NCI-H345 treated with DMSO at 0.1 percent for 48 hours (cell line): Measurements from ENCODE around the gene MTA3.
A peak's percentile ranks its signal among the peaks of the same experiment; 100 is the strongest.
"Not testable (repeated sequence)": the region's sequence is repeated elsewhere in the genome, so short reads cannot be mapped to it uniquely, and the experiment has no call there.

ENCODE experiments used
- DNase-seq: peaks from one replicate; lab custom pipeline; 2025; ENCODE audit not compliant: unreplicated experiment; lab: John Stamatoyannopoulos, UW

Gene MTA3

GRCh38 chr2:42566837-42567321, 1.6 kb upstream of the MTA3 start:
- no peak for DNase-seq

DNA sequence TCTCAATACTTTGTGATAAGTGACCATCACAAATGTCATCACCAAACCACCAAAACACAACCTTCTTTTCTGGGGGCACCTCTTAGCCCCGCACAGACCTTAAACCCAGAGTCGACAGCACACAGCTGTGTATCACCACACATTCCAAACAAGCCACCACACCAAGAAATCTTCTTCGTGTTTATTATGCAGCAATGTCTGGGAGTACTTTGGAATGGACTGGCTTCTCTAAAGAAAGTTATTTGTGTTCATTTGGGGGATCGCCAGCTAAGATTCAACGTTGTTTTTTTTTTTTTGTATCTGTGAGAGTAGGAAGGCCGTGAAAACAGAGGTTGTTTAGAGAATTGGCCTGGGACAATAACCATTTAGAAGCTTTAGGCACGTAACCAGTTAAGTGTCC, 1.1 kb upstream of the MTA3 start:
- DNase-seq, result no peak

DNA sequence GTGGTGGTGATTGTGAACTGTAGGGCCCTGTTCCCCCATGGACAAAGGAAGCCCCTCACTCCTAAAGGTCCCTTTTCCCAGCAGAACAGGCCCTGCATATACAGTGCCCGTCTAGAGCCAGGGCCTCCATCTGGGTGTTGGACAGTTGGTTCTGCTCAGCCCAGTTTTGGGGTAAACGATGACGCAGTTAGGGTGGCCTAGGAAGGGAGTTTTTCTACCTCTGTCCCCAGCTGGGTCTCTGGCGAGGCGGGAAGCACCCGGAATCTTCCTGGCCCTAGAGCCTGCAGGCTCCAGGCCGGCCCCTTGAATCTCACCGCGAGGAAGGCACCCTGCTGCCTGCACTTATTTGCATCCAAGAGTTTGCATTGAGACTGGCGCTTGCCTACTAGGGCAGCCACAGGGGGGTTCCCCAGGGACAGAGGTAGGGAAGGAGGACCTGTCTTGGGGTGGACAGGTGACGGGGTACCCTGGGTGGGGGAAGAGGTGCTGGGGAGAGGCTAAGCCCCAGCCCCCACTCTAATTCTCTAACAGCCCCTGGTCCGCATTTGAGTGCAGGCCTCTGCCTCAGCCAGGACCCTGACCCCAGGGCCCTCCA, 529 bp upstream of the MTA3 start:
- DNase-seq, result peak; percentile 17

DNA sequence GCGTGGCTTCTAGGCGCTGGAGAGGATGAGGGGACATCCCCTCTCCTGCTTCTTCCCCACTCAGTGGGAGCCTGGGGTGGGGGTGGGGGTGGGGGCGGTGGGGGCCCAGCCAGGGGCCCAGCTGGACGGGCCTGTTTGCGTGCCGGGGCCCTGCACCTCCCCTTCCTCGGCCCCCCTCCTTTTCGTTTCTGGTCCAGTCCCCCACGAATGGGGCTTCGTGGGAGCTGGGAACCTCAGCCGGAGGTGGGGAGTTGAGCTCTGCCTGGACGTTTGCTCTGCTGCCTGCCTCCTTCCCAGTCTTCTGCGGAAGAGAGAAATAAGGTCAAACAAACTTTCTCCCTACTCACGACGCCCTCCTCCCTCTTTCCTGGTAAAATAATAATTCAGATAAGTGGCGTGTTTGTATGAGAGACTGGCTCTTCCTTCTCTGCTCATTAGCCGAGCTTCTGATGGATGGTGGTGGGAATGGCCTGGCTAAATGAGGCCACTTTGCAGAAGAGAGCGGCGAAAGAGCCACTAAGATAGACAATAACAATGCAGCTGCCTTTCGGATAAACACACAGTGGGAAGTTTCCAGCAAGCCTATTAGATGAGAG, 782 bp downstream of the MTA3 start:
- DNase-seq, result peak; percentile 30

GRCh38 chr2:42569883-42570282, 1.5 kb downstream of the MTA3 start:
- no peak for DNase-seq

GRCh38 chr2:42572297-42573081, 4.1 kb downstream of the MTA3 start:
- DNase-seq, result no peak

GRCh38 chr2:42573256-42573655, 4.8 kb downstream of the MTA3 start:
- DNase-seq, result no peak

DNA sequence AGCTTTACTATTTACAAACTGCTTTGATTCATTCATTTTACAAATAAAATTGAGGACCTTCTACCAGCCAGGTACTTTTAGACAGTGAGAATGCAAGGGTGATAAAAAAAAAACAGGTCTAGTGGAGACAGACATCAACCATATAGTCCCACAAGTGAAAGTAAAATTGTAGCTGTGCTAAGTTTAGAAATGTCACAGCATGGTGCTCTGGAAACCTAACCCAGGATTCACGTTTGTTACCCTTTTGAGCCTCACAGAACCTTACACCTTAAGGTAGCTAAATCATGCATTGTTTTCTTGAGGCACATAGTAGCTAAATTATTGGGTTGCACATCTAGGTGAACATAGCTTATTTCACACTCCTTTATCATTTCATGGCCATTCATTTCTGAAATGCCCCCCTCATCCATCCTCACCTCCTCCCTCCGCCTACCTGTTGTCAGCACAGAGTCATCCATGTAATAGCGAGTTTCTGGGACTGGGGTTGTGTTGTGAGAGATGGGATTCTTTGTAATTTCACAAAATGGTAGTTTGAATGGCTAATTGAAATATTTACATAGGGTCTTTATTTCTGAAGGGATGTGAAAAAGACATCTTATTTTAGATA, 7.1 kb downstream of the MTA3 start:
- DNase-seq, result no peak

DNA sequence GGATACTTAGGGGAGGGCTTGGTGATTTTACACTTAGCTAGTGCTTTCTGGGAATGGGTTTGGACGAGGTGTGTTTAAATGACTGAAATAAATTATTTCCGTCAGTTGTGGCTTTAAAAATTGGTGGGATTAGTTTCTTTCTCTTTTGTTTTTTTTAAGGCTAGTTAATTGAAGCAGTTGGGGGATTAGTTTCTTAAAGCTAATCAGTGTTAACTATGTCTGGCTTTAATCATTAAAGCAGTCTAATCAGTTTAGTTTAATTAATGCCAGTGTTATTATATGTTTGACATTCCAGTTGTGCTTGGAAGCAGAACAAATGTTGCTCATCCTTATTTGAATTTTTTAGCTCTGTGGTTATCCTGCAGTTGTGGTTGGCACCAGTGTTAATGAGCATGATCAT, 10.2 kb downstream of the MTA3 start:
- no peak for DNase-seq

DNA sequence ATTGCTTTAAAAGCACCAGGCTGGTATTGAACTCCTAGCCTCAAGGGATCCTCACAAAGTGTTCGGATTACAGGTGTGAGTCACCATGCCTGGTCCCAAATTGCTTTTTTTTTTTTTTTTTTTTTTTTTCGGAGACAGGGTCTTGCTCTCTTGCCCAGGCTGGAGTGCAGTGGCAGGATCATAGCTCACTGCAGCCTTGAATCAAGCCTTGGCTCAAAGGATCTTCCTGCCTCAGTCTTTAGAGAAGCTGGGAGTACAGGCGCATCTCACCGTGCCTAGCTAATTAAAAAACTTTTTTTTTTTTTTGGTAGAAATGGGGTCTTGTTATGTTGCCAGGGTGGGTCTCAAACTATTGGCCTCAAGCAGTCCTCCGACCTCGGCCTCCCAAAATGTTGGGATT, 12.8 kb downstream of the MTA3 start:
- DNase-seq, result no peak

GRCh38 chr2:42584628-42585027, 16.2 kb downstream of the MTA3 start:
- DNase-seq, result not testable (repeated sequence)

DNA sequence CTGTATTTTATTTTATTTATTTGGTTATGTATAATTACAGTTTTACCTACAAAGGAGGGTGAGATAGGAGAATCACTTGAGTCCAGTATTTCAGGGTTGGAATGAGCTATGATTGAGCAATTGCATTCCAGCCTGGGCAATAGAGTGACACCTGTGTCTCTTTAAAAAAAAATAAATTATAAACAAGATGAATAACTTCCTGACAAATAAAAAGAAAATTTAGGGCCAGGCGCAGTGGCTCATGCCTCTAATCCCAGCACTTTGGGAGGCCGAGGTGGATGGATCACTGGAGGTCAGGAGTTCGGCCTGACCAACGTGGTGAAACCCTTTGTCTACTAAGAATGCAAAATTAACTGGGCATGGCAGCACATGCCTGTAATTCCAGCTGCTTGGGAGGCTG, 17.3 kb downstream of the MTA3 start:
- DNase-seq, result no peak

GRCh38 chr2:42587526-42588117, 19.2 kb downstream of the MTA3 start:
- no peak for DNase-seq

GRCh38 chr2:42588121-42588520, 19.7 kb downstream of the MTA3 start:
- no peak for DNase-seq

- DNase-seq, result no peak
Observed at GRCh38 chr2:42590176-42590575, 21.7 kb downstream of the MTA3 start.

DNA sequence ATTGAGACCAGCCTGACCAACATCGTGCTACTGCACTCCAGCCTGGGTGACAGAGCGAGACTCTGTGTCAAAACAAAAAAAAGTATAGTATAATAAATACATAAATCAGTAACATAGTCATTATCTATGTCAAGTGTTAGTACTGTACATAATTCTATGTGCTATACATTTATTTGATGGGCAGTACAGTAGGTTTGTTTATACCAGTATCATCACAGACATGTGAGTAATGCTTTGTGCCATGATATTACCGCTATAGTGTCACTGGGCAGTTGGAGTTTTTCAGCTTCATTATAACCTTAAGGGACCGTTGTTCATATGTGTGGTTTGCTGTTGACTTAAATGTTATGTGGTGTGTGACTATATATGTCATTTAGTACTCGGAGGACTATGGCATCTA, 24.9 kb downstream of the MTA3 start:
- no peak for DNase-seq

DNA sequence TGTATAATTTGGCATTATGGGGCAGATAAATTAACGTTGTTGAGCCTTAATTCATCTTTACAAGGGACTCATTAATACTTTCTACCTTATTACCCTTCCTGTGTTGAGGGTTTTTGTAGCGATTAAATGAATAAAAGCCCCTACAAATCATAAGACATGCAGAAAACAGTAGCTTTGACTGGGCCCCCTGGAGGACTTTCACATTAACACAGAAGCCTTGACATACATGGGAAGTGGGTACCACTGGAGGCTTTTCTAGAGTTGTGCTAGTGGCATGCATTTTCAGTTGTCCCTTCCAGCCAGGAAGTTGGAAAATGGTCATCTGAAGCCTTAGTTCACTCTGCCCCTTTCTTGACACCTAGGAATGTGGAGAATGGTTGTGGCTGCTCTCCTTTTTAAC, 30.2 kb downstream of the MTA3 start:
- DNase-seq, result no peak

- DNase-seq, result no peak
Observed at GRCh38 chr2:42601076-42601475, 32.6 kb downstream of the MTA3 start.

- peak; percentile 30 for DNase-seq
Observed at GRCh38 chr2:42602218-42602875, 33.9 kb downstream of the MTA3 start.

GRCh38 chr2:42602876-42603219, 34.4 kb downstream of the MTA3 start:
- DNase-seq, result no peak

DNA sequence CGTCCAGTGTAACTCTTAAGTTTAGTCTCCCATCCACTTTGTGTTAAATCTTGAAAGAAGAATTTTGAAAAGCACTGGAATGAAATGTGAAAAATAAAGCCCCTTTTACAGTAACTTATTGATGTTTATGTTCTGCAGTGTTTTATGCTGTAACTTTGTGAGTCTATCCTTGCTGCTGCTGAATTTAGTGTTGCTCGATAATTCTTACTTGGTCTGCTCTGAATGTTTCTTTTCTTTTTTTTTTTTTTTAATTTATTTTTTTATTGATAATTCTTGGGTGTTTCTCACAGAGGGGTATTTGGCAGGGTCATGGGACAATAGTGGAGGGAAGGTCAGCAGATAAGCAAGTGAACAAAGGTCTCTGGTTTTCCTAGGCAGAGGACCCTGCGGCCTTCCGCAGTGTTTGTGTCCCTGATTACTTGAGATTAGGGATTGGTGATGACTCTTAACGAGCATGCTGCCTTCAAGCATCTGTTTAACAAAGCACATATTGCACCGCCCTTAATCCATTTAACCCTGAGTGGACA, 36.0 kb downstream of the MTA3 start:
- DNase-seq, result not testable (repeated sequence)
